Gastrocnemius medialis (tissue), 4 donors: Measurements from ENCODE around the gene SLC6A4.

Source experiments
- POLR2A ChIP-seq, 2 donors: fragments of 450-650 bp; IDR thresholded peaks; one replicate each; pipeline ENCODE4 v1.6.1; 2017; ENCODE audit warnings: antibody characterized with exemption in 2 of 2, mild to moderate bottlenecking in 2 of 2, moderate library complexity in 2 of 2
- TF ChIP-seq, protein P1 (sequence below), 5 experiments: fragments of 450-650 bp in 3 of 5; fragments of 200-600 bp in 2 of 5; sonication (generic) in 2 of 5; IDR thresholded peaks in 4 of 5; conservative IDR thresholded peaks in 1 of 5; 1 replicate in 4 of 5; 2 replicates in 1 of 5; pipeline ENCODE4 v1.5.1; 2016 to 2019; ENCODE audit warnings: antibody characterized with exemption in 5 of 5, mild to moderate bottlenecking in 3 of 5, moderate library complexity in 3 of 5

DNA sequence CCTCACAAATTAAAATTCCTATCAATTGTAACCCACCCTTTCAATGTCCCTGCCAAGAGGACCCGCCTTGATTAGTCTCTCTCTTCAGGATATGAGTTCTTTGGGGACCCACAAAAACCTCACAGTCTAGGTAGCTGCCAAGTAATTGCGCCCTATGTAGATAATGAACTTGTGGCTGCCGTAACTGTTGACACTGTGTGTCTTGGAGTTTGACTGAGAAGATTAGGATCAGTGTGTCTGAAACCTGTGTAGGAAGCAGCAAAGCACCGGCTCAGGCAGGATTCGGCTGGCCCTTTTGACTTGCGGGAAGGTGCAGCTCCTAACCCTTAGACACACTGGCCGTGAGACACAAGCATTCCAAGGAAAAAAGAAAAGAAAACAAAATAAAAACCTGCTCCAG is 17.8 kb upstream of the SLC6A4 start:
- TF ChIP-seq, protein P1, sequence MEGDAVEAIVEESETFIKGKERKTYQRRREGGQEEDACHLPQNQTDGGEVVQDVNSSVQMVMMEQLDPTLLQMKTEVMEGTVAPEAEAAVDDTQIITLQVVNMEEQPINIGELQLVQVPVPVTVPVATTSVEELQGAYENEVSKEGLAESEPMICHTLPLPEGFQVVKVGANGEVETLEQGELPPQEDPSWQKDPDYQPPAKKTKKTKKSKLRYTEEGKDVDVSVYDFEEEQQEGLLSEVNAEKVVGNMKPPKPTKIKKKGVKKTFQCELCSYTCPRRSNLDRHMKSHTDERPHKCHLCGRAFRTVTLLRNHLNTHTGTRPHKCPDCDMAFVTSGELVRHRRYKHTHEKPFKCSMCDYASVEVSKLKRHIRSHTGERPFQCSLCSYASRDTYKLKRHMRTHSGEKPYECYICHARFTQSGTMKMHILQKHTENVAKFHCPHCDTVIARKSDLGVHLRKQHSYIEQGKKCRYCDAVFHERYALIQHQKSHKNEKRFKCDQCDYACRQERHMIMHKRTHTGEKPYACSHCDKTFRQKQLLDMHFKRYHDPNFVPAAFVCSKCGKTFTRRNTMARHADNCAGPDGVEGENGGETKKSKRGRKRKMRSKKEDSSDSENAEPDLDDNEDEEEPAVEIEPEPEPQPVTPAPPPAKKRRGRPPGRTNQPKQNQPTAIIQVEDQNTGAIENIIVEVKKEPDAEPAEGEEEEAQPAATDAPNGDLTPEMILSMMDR (IDR thresholded peaks at IDR 0.05 in 4 of 5, conservative IDR thresholded peaks at IDR 0.05 in 1 of 5) = no peak
- TF ChIP-seq POLR2A (IDR thresholded peaks at IDR 0.05) = no peak
